Thyroid gland (tissue), 4 donors: ENCODE measurements around the gene TMA7B. TPM values are rescaled to one million over a fixed set of nuclear protein-coding genes. Genes with fewer than 3 reads are reported as not detected.

Source experiments
- DNase-seq, 2 donors: peaks; one replicate each; pipeline ENCODE4 v3.0.0-alpha.2; 2019
- H3K27ac ChIP-seq, 3 donors: fragments of 200-600 bp; sonication (generic); 1 replicate in 2 of 3; 2 replicates in 1 of 3; pipeline ENCODE4 v1.5.1; 2016 to 2019; ENCODE audit warnings: mild to moderate bottlenecking in 1 of 3, moderate library complexity in 1 of 3
- H3K27me3 ChIP-seq: fragments of 200-600 bp; sonication (generic); one replicate; pipeline ENCODE4 v1.5.1; 2019
- H3K36me3 ChIP-seq, 2 donors: fragments of 200-600 bp; sonication (generic); one replicate each; pipeline ENCODE4 v1.5.1; 2016 to 2019
- H3K4me1 ChIP-seq, 2 donors: fragments of 200-600 bp; sonication (generic); one replicate each; pipeline ENCODE4 v1.5.1; 2017 to 2019
- H3K4me3 ChIP-seq, 3 donors: fragments of 200-600 bp; sonication (generic); replicated peaks in 1 of 3; 1 replicate in 2 of 3; 2 replicates in 1 of 3; pipeline ENCODE4 v1.5.1; 2016; ENCODE audit warnings: mild to moderate bottlenecking in 1 of 3
- H3K9me3 ChIP-seq: fragments of 200-600 bp; sonication (generic); one replicate; pipeline ENCODE4 v1.5.1; 2017
- CTCF ChIP-seq, 6 experiments: fragments of 200-600 bp in 3 of 6; fragments of 450-650 bp in 3 of 6; sonication (generic) in 3 of 6; IDR thresholded peaks; one replicate each; pipeline ENCODE4 v1.5.1; 2016 to 2019; ENCODE audit warnings: antibody characterized with exemption in 6 of 6, mild to moderate bottlenecking in 2 of 6, inconsistent platforms in 1 of 6, moderate library complexity in 1 of 6
- POLR2A ChIP-seq, 2 donors: fragments of 450-650 bp; IDR thresholded peaks; one replicate each; pipeline ENCODE4 v1.6.1; 2017; ENCODE audit warnings: antibody characterized with exemption in 2 of 2, mild to moderate bottlenecking in 2 of 2, moderate library complexity in 1 of 2
- WGBS, 2 donors: methylation state at CpG; one replicate each; pipeline ENCODE4 v1.1.5; 2017; 5-methylcytosine and 5-hydroxymethylcytosine counted together
- intact Hi-C: fragments of 100-400 bp; cut with DNase I; formaldehyde crosslinking; loops from one replicate; pipeline ENCODE4 v1.15.1; 2023
- total RNA-seq, 4 donors: library from RNA; depleted of rRNA; stranded (reverse); fragments of >200 nt; gene quantifications; one replicate each; pipeline ENCODE4 v1.2.3, GENCODE V29; 2016

TMA7B gene
- total RNA-seq, 4 donors from 2014 or later: 0.59 TPM; not detected in 3

GRCh38 chr22:39915295-39915726 lies 44.9 kb upstream of the TMA7B start:
- intact Hi-C loops: no loop called here
- Histone ChIP-seq H3K36me3 (no peaks in the 10 kb centered on the region), H3K4me3 (no peak overlapping the region), H3K27ac (peak overlapping the region; percentile 78 to 89 (median 85)), H3K9me3 (no peaks in the 10 kb centered on the region), H3K4me1 (peaks cover 44 to 56% of the 10 kb centered on the region in 2 donors), H3K27me3 (no peaks in the 10 kb centered on the region)
- DNase-seq: peak; percentile 86 to 88
- 31 to 36% methylated on average over 4 of the region's 4 CpGs for WGBS, 2 donors
- TF ChIP-seq POLR2A (IDR thresholded peaks at IDR 0.05): no peak
- no peak for TF ChIP-seq CTCF (IDR thresholded peaks at IDR 0.05)

DNA sequence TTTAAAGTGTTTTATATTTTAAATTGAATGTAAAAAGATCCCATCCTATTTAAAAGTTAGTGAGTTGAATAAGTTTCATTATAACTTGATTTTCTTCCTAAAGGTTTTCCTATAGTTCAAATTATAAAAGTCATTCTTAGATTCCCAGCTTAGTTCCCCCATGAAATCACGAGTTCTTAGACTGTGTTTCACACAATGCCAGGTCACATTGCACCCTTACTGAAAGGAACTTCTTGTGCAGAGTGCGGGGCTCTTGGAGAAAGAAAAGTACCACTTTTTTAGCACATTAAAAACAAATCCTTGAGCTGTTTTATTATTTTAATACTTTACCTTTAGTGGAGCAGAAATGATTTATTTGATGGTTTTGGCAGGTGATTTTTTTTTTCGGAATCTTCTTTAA lies 43.7 kb upstream of the TMA7B start:
- Histone ChIP-seq H3K4me1 (peaks cover 56 to 64% of the 10 kb centered on the region in 2 donors), H3K4me3 (no peak overlapping the region), H3K27ac (peak overlapping the region; percentile 78 to 89 (median 85)), H3K27me3 (no peaks in the 10 kb centered on the region), H3K9me3 (no peaks in the 10 kb centered on the region), H3K36me3 (no peaks in the 10 kb centered on the region)
- intact Hi-C loops: no loop called here
- no peak for TF ChIP-seq POLR2A (IDR thresholded peaks at IDR 0.05)
- TF ChIP-seq CTCF (IDR thresholded peaks at IDR 0.05): no peak
- WGBS, 2 donors: 31 to 37% methylated on average over 3 of the region's 3 CpGs
- DNase-seq: peak; percentile 45 to 50

DNA sequence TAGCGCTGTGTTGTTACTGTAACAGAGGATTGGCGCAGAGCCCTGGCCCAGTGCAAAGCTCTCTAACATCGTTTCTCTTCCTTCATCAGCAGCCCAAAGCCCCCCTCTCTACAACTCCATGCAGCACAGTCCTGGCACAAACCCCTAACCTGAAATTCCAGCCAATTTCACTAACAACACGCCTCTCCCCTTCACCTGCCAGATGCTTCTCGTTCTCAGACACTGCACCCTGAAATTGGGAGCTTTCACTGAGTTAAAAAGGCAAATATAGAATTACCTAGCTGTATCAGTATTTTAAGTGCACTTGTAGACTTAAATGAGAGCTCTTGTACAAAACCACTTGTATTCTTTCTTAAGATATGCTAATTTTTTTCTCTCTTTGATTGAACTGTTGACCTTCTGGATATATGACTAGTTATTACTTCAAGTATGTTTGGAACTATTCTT lies 43.0 kb upstream of the TMA7B start:
- Histone ChIP-seq H3K4me1 (peaks cover 56 to 64% of the 10 kb centered on the region in 2 donors), H3K4me3 (no peak overlapping the region), H3K27ac (peak overlapping the region; percentile 78 to 89 (median 85)), H3K36me3 (no peaks in the 10 kb centered on the region), H3K27me3 (no peaks in the 10 kb centered on the region), H3K9me3 (no peaks in the 10 kb centered on the region)
- WGBS, 2 donors: 28 to 30% methylated on average over 5 of the region's 5 CpGs
- DNase-seq: peak; percentile 80 to 82
- TF ChIP-seq POLR2A (IDR thresholded peaks at IDR 0.05): no peak
- TF ChIP-seq CTCF (IDR thresholded peaks at IDR 0.05): no peak
- intact Hi-C loops: no loop called here

GRCh38 chr22:39917776-39918495 lies 42.3 kb upstream of the TMA7B start:
- no peaks in the 10 kb centered on the region for H3K27me3 ChIP-seq
- H3K4me3 ChIP-seq: no peak overlapping the region
- peak in 1 of 2 donors; percentile 25 for DNase-seq
- intact Hi-C loops: no loop called here
- peaks cover 56 to 64% of the 10 kb centered on the region in 2 donors for H3K4me1 ChIP-seq
- WGBS, 2 donors: 33% methylated on average over 12 of the region's 12 CpGs
- H3K36me3 ChIP-seq: no peaks in the 10 kb centered on the region
- peak overlapping the region; percentile 78 to 89 (median 85) for H3K27ac ChIP-seq
- no peaks in the 10 kb centered on the region for H3K9me3 ChIP-seq
- TF ChIP-seq POLR2A (IDR thresholded peaks at IDR 0.05): no peak
- TF ChIP-seq CTCF (IDR thresholded peaks at IDR 0.05): no peak

DNA sequence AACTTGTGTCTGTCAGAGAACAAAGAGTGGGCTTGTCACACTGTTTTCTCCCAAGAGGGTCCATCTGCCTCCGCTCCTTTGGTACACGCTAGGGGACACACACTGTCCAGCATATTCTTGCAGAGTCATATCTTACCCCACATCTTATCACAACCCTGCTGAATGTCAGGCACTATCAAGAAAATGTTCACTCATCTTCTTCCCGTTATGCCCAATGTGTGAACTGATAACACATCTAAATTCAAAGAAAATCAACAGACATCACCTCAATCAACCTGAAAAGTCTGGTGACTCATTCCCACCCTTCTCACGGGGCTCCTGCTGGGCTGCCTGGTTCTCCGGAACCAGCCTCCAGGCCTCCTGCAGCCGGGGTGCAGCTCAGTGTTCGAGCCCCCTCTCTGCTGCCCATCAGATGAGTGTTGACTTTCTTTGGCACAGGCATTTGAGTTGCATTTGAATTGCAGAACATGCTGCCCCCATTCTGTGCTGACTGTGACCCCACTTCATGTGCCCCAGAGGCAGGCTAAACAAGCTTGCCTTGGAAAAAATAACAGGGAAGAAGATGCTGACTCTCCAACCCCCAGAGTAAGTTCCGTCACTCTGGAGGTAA lies 40.0 kb upstream of the TMA7B start:
- DNase-seq: no peak
- H3K4me3 ChIP-seq: no peak overlapping the region
- peaks cover 40 to 44% of the 10 kb centered on the region in 2 donors for H3K4me1 ChIP-seq
- H3K27ac ChIP-seq: peak overlapping the region in 2 of 3 donors; percentile 43 to 66
- intact Hi-C loops: no loop called here
- H3K36me3 ChIP-seq: no peaks in the 10 kb centered on the region
- WGBS, 2 donors: 65 to 67% methylated on average over 8 of the region's 8 CpGs
- TF ChIP-seq POLR2A (IDR thresholded peaks at IDR 0.05): no peak
- no peak for TF ChIP-seq CTCF (IDR thresholded peaks at IDR 0.05)
- no peaks in the 10 kb centered on the region for H3K9me3 ChIP-seq
- H3K27me3 ChIP-seq: no peaks in the 10 kb centered on the region
